Activated CD8-positive, alpha-beta memory T cell treated with anti-CD3 and anti-CD28 coated beads, Interleukin-2, amount 10 ng/mL, durations not matched to agents 7 days and 5 days (primary cell): ENCODE results near the gene CCND2. TPM values are rescaled to one million over a fixed set of nuclear protein-coding genes. Genes with fewer than 3 reads are reported as not detected.

Experiments used
- ATAC-seq: fragments of 150-1000 bp; cut with Tn5 transposase; one replicate; pipeline ENCODE4 v1.10.0; 2021; ENCODE audit warnings: moderate library complexity
- CTCF ChIA-PET: fragments of 350-600 bp; sonication (Branson Sonifier 250); formaldehyde crosslinking; loops from one replicate; lab custom pipeline; 2021; ENCODE audit warnings: antibody characterized with exemption; lab: Charles Lee
- DNase-seq: peaks from one replicate; pipeline ENCODE4 v3.0.0-alpha.2; 2020
- H3K27ac Mint-ChIP-seq: one replicate; pipeline ENCODE4 v1.8.0; 2021; ENCODE audit warnings: mild to moderate bottlenecking, mixed read lengths
- H3K27me3 Mint-ChIP-seq: one replicate; pipeline ENCODE4 v1.8.0; 2021; ENCODE audit warnings: mixed read lengths
- H3K36me3 Mint-ChIP-seq: one replicate; pipeline ENCODE4 v1.8.0; 2021; ENCODE audit warnings: mild to moderate bottlenecking, mixed read lengths
- H3K4me1 Mint-ChIP-seq: one replicate; pipeline ENCODE4 v1.8.0; 2021; ENCODE audit warnings: mixed read lengths
- H3K4me3 Mint-ChIP-seq: one replicate; pipeline ENCODE4 v1.8.0; 2021; ENCODE audit warnings: mild to moderate bottlenecking, moderate library complexity, mixed read lengths
- H3K9me3 Mint-ChIP-seq: one replicate; pipeline ENCODE4 v1.8.0; 2022; ENCODE audit warnings: low read depth, mixed read lengths
- total RNA-seq, 2 experiments: library from RNA; stranded (reverse); gene quantifications; one replicate each; pipeline ENCODE4 v1.2.3, GENCODE V29; 2021

Gene CCND2
- total RNA-seq, 2 experiments from 2014 or later = 492 to 862 TPM

DNA sequence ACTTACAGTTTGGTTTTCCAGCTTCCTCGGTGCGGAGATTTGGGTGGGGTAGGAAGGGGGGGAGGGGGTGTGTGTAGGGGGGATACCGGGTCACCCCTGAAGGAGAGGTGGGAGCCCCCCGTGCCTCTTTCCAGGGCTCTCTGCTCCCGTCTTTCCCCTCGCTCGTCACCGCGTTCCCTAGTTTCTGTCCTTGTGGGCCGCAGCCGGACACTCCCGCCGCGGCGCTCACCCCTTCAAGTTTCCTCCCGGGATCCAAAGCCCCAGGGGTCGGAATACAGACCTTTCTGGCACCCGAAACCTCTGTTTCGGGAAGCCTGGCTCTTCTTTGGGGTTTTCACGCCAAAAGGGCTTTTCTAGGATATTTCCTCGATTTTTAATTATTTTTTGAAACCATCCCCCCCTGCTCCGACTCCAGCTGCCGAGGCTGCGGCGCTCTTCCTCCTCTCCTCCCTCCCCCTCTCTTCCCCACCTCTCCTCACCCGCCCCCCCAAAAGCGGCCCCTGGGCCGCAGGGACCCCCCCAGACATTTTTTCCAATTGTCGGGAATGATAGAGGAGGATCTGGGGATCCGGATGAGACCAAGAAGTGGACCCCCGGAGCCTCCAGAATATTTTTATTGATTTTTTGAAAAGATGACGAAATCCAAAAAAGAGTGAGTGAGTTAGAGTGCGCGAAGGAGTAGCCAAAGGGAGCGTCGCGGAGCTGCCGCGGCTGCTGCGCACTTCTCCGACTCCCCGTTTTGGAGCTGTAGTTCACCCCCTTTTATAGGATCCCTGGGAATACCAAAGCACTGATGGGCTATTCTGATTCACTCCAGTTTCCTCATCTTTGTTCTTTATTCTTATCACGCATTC lies 1.7 kb downstream of the CCND2 start:
- Mint-ChIP-seq H3K4me1 (peaks cover 46% of the 10 kb centered on the region), H3K9me3 (no peaks in the 10 kb centered on the region), H3K27ac (peak overlapping the region; percentile 100), H3K27me3 (no peaks in the 10 kb centered on the region), H3K36me3 (peaks cover 65% of the 10 kb centered on the region), H3K4me3 (peak overlapping the region; percentile 88)
- no peak for ATAC-seq
- CTCF ChIA-PET = interaction anchor here (0.7 to 7.2 kb wide), 14 partner anchors 7 to 389 kb away, joined by 3 to 97 read pairs (median 24); no protein-coding TSS in a partner anchor
- no peak for DNase-seq

DNA sequence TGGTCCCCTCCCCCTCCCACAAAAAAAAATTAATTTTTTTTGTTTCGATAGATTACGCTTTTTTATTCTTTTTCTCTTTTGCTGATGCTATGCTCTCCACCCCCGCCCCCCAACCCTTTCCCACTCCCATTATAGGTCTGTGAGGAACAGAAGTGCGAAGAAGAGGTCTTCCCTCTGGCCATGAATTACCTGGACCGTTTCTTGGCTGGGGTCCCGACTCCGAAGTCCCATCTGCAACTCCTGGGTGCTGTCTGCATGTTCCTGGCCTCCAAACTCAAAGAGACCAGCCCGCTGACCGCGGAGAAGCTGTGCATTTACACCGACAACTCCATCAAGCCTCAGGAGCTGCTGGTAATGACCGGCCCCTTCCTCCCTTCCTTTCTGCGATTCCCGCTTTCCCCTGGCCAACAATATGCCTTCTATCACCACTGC lies 2.3 kb downstream of the CCND2 start:
- H3K4me3 Mint-ChIP-seq = peak overlapping the region; percentile 88
- peaks cover 71% of the 10 kb centered on the region for H3K36me3 Mint-ChIP-seq
- CTCF ChIA-PET = interaction anchor here (0.7 to 7.2 kb wide), 32 partner anchors 7 to 402 kb away, joined by 3 to 97 read pairs (median 14); partner anchors contain the start of gene PARP11
- ATAC-seq (no peak), DNase-seq (no peak)
- peak overlapping the region; percentile 100 for H3K27ac Mint-ChIP-seq
- H3K27me3 Mint-ChIP-seq = no peaks in the 10 kb centered on the region
- peaks cover 50% of the 10 kb centered on the region for H3K4me1 Mint-ChIP-seq
- H3K9me3 Mint-ChIP-seq = no peaks in the 10 kb centered on the region

DNA sequence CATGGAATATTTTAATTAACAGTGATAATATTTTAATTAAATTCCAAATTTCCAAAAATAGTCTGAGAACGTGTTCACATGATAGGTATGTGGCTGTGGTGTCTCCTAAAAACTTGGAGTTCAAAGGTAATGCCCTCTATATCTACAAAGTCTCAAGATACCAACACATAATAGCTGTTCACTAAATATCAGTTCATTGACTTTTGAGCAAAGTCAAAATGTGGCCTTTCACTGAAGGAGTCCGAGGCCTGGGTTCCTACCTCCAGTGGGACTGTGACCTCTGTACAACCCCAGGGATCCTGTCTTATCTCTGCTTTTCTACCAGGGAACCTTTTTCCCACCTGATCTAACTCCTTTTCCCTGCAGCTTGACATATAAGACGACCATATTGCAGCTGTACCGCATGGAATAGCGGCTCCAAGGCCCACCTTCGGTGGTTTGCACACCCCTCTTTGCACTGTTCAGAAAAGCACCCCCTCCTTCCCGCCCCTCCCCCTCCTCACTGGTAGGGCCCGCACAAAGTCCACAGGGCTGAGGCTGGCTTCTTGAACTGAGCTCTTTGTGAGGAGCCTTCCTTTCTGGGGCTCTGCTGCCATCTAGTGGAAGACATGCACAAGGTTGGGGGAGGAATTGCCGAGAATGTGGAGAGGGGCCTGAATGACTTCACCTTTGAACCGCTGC lies 3.1 kb downstream of the CCND2 start:
- DNase-seq (peak; percentile 93), ATAC-seq (peak; percentile 16)
- Mint-ChIP-seq H3K36me3 (peaks cover 77% of the 10 kb centered on the region), H3K4me1 (peaks cover 57% of the 10 kb centered on the region), H3K4me3 (peak overlapping the region; percentile 88), H3K27me3 (no peaks in the 10 kb centered on the region), H3K9me3 (no peaks in the 10 kb centered on the region), H3K27ac (peak overlapping the region; percentile 100)
- CTCF ChIA-PET = interaction anchor here (0.6 to 7.2 kb wide), 65 partner anchors 8 to 548 kb away, joined by 3 to 97 read pairs (median 4); partner anchors contain the start of genes PARP11 and TIGAR

DNA sequence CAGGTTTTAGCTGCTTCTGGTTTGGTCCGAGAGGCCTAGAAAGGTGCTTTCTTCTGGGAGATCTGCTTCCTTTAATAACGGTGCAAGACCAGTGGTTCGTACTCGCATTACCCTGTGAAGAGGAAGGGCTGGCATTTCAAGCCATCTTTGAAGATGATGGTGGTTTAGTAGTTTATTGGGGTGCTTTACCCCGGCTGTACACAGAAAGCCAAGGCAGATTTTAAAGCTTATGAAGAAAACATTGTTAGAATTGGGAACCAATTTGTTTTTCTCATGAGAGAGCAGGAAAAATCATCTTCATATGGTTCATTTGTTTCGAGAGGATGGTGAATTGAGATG lies 3.6 kb downstream of the CCND2 start:
- DNase-seq = no peak
- no peaks in the 10 kb centered on the region for H3K27me3 Mint-ChIP-seq

DNA sequence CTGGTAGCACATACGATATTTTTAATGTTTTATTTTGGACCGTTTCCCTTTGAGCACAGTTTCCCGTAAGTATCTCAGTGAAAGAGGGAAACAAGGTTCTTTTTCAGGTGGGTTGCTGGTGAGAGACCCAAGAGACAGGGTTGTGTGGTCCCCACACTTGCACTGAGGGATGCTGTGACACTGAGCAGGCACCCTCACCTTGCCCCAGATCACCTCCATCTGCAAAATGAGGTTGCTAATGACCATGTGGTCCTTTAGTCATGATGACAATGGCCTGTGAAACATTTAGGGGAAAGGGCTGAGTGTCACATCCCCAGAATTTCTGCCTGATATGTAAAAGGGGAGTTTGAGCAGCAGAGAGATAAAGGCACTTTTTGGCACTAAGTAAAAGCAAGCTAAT lies 4.3 kb downstream of the CCND2 start:
- H3K27me3 Mint-ChIP-seq = no peaks in the 10 kb centered on the region
- no peaks in the 10 kb centered on the region for H3K9me3 Mint-ChIP-seq
- no peak for DNase-seq
- CTCF ChIA-PET = interaction anchor here (0.9 to 7.2 kb wide), 28 partner anchors 9 to 392 kb away, joined by 3 to 97 read pairs (median 14); no protein-coding TSS in a partner anchor
- peaks cover 89% of the 10 kb centered on the region for H3K36me3 Mint-ChIP-seq
- peak overlapping the region; percentile 66 for H3K27ac Mint-ChIP-seq
- ATAC-seq = no peak
- H3K4me3 Mint-ChIP-seq = peak overlapping the region; percentile 88
- H3K4me1 Mint-ChIP-seq = peaks cover 67% of the 10 kb centered on the region

More for the DNA sequence above, 3.6 kb downstream of the CCND2 start:
- Mint-ChIP-seq H3K4me3 (peak overlapping the region; percentile 88), H3K36me3 (peaks cover 82% of the 10 kb centered on the region), H3K9me3 (no peaks in the 10 kb centered on the region), H3K27ac (peak overlapping the region; percentile 100), H3K4me1 (peaks cover 62% of the 10 kb centered on the region)
- CTCF ChIA-PET = interaction anchor here (0.7 to 7.2 kb wide), 57 partner anchors 9 to 404 kb away, joined by 3 to 97 read pairs (median 5); partner anchors contain the start of genes PARP11 and TIGAR
- ATAC-seq = no peak

DNA sequence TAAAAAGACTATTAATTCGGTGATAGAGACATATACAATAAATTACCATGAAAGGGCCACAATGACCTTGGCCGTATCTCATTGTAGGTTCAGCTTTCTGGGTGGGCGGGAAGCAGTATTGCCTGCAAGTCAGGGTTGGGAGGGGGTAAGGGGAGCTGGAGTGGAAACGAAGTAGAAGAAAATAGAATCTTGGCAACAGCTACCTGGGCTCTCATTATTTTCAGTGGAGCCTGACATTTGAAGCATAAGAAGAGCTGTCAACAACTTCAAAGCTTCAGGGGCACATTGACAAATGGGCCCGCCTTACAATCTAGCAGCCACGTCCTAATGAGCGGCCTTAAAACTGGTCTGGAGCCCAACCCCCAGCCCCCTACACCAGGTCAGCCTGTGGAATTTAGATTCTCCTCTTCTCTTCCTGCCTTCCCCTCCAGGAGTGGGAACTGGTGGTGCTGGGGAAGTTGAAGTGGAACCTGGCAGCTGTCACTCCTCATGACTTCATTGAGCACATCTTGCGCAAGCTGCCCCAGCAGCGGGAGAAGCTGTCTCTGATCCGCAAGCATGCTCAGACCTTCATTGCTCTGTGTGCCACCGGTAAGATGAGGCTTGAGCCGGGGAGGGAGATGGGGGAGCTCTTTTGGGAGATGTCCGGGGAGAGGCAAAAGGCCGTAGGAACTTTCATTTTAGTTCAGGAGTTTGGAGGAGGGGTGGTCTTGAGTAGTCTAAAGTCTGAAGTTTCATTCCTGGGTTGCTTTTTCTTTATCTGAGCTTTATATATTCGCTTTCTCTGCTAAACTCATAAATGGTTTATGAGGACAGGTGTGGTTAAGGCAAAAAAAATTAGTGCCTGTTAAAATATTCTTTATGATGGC lies 5.0 kb downstream of the CCND2 start:
- Mint-ChIP-seq H3K27ac (peak overlapping the region; percentile 70), H3K36me3 (peaks cover 92% of the 10 kb centered on the region), H3K27me3 (no peaks in the 10 kb centered on the region), H3K9me3 (no peaks in the 10 kb centered on the region), H3K4me3 (peak overlapping the region; percentile 88), H3K4me1 (peaks cover 70% of the 10 kb centered on the region)
- DNase-seq = no peak
- CTCF ChIA-PET = interaction anchor here (0.9 to 7.2 kb wide), 12 partner anchors 9 to 392 kb away, joined by 3 to 97 read pairs (median 22); no protein-coding TSS in a partner anchor
- ATAC-seq = no peak

DNA sequence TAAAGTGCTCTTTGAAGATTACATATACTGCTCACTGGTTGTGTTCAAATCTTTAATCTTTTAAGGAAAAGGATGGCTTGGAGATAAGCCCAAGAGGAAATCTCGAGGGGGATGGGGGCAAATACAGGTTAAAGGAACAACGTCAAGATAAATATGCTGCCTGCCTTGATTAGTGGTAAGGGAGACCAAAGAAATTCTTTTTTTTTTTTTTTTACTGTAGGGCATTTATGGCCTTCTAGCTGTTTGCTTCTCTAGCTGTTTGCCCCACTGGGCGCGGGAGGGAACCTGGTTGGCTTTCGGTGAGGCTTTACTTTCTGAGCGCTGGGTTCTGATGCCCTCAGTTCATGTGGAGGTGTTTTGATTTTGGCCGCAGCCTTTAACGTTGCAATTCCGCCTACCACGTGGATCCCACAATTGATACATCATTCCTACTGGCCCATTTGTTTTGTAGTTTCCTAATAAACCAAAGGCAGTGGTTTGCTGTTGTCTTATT lies 5.7 kb downstream of the CCND2 start:
- CTCF ChIA-PET = interaction anchor here (0.9 to 7.2 kb wide), 5 partner anchors 135 to 393 kb away, joined by 3 to 97 read pairs (median 71); no protein-coding TSS in a partner anchor
- ATAC-seq = no peak
- Mint-ChIP-seq H3K4me1 (peaks cover 76% of the 10 kb centered on the region), H3K4me3 (peak overlapping the region; percentile 88), H3K27me3 (no peaks in the 10 kb centered on the region), H3K9me3 (no peaks in the 10 kb centered on the region), H3K36me3 (peaks cover 95% of the 10 kb centered on the region), H3K27ac (peak overlapping the region; percentile 70)
- DNase-seq = no peak

DNA sequence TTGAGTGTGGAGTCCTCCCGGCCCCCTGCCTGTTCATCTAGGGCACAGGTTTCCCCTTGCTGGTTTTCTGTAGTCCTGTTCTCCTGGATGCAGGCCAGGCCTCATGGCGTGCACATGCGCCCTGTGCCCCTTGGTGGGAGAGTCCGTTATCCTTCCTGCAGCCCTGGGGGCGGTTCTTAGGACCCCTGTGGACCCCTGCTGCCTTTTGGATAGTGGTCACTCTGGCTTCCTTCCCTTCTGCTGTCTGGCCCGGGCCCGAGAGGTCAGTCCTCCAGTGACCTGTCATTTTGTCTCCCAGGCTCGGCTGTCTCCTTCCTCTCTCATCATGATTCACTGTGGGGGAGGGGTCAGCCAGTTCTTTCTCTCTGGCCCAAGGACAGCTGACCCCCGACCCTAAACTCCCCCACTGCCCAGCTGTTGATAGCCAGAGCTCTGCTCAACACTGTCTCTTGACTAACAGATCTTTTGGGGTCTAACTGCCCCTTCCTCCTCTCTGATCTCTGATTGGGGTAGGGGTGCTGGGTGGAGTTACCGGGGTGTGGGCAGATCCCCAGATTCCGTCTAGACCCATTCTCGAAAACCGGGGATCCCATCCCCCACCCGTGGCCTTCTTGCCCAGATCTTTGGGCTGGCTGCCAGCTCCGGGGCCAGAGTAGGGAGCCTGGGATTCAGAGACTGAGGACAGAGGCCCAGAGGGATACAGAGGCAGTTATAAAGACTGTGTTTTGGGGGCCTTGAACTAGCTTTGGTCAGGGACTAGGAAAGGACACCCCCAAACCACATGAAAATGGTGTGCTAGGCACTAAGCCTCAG lies 7.0 kb downstream of the CCND2 start:
- ATAC-seq (no peak), DNase-seq (no peak)
- Mint-ChIP-seq H3K4me1 (peaks cover 87% of the 10 kb centered on the region), H3K4me3 (peak overlapping the region; percentile 8), H3K27ac (peak overlapping the region; percentile 24), H3K27me3 (no peaks in the 10 kb centered on the region), H3K36me3 (peaks cover 94% of the 10 kb centered on the region), H3K9me3 (no peaks in the 10 kb centered on the region)
- CTCF ChIA-PET = interaction anchor here (1.0 to 7.2 kb wide), 4 partner anchors 12 to 394 kb away, joined by 3 to 97 read pairs (median 50); no protein-coding TSS in a partner anchor

DNA sequence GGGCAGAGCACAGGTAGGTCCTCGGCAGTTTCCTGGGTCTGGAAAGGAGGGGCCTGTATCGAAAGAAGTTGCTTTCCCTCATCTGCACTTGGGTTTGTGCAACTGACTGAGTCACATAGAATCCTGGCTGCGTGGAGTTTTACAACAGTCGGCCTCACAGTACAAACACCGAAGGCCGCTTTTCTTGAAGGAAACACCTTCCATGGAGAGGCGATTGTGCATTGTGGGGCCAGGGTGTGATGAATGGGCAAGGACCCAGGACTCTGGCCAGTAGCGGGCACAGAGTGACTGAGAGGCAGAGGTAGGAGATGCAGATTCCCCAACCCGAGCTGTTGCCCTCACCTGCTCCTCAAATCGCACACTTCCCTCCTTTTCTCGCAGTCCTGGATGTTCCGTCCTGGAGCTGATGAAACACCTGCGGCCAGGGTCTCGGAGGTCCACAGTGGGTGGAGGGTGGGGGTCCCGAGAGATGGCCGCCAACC lies 7.7 kb downstream of the CCND2 start:
- H3K4me1 Mint-ChIP-seq = peaks cover 94% of the 10 kb centered on the region
- H3K27me3 Mint-ChIP-seq = no peaks in the 10 kb centered on the region
- no peak overlapping the region for H3K4me3 Mint-ChIP-seq
- no peaks in the 10 kb centered on the region for H3K9me3 Mint-ChIP-seq
- DNase-seq (no peak), ATAC-seq (no peak)
- CTCF ChIA-PET = interaction anchor here (1.0 to 7.2 kb wide), 3 partner anchors 11 to 395 kb away, joined by 3 to 94 read pairs (median 6); no protein-coding TSS in a partner anchor
- H3K36me3 Mint-ChIP-seq = peaks cover 94% of the 10 kb centered on the region
- H3K27ac Mint-ChIP-seq = peak overlapping the region; percentile 42

DNA sequence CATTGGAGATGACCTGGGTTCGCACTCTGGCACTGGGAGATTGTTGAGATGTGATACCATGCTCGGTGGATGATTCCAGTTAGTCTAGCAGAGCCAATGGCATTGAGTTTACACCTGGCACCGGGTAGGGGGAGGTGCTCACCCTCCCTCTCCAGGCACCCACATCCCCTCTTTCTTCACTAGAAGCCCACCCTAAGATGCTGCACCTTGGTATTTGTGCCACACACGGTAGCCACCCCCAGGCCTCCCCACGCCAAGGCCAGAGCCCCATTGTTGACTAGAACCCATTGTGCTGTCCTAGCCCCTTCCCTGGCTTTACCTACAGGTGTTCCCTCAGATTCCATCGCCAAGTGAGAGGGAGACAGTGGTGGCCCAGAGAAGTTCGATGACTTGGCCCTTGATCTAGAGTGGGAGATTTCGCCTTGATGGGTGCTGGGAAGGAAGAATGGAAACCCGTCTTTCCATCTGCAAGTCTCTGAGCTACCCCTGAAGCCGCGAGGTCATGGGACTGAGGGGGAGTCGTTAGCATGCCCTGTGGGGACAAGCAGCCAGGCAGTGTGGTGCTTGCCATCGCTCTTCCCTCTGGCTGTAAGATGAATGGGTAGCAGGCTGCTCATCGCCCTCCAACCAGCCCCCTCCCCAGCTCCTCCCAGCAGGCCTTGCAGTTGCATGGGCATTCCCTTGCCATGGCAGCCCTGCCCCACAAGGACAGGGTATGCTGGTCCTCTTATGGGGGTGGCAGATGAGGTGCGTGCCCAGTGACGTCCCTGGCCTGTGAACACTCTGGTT lies 8.7 kb downstream of the CCND2 start:
- H3K36me3 Mint-ChIP-seq = peaks cover 94% of the 10 kb centered on the region
- no peaks in the 10 kb centered on the region for H3K9me3 Mint-ChIP-seq
- peak; percentile 13 for ATAC-seq
- peak overlapping the region; percentile 49 for H3K27ac Mint-ChIP-seq
- H3K4me3 Mint-ChIP-seq = no peak overlapping the region
- no peak for DNase-seq
- CTCF ChIA-PET = interaction anchor here (7.2 kb wide), 1 partner anchor 396 kb away, joined by 94 read pairs; no protein-coding TSS in a partner anchor
- H3K27me3 Mint-ChIP-seq = no peaks in the 10 kb centered on the region
- H3K4me1 Mint-ChIP-seq = peaks cover 96% of the 10 kb centered on the region
